ENCODE data around the gene MEGF9.

Gene MEGF9

DNA sequence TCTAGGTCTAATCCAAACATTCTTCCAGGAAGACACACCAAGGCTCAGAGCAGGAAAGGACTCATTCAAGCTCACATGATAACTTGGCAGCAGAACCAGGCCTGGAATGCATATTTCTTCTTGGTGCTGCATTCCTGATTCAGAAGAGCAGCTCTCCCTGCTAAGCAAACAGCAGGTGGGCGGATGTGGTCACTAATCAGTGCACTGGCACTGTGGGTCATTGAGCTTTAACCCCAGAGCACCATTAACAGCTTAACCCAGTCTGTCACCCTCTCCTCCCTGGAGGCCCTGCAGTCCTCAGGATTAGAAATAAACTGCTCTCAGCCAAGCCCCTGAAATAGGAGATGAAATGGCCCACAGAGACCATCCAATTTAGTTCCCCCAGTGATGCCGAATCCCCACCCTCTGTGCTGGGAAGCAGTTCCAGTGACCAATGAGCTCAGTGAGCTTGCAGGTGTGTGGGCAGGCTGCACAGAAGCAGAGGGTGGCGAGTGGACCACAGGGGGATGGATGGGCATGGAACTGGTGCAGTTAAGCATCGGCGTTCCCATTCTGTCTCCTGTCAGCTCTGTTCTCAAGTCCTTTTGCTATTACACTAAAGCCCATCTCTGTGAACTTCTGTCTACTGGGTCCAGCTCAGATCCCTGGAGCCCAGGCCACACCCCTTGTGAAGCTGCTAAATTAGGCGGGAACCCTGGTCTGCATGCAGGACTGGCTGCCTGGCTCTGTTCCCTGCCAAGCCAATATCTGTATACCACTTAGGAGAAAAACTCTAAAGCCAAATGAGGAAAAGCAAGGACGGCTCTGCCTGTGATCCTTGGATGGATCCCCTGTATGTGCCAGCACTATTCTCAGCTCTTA is 16.6 kb upstream of the MEGF9 start:
- peaks cover 40% of the 10 kb centered on the region for H3K4me1 ChIP-seq (ENCODE audit: low read length)
- no peaks in the 10 kb centered on the region for H4K20me1 ChIP-seq (ENCODE audit: insufficient read depth, low read length)
- H3K9ac ChIP-seq (ENCODE audit: low read length) = no peak overlapping the region
- H3K4me3 ChIP-seq (ENCODE audit: low read length) = no peak overlapping the region
- H3K79me2 ChIP-seq (ENCODE audit: low read length) = no peaks in the 10 kb centered on the region
- H3K4me2 ChIP-seq (ENCODE audit: low read length) = no peak overlapping the region
- H3K27me3 ChIP-seq (ENCODE audit: low read depth, low read length) = no peaks in the 10 kb centered on the region
- no peak overlapping the region for H2AFZ ChIP-seq (ENCODE audit: low read depth, low read length)
- no peak overlapping the region for H3K27ac ChIP-seq (ENCODE audit: low read length)
- H3K9me3 ChIP-seq (ENCODE audit: insufficient read depth, low read length) = no peaks in the 10 kb centered on the region
- no peaks in the 10 kb centered on the region for H3K36me3 ChIP-seq (replicated peaks; ENCODE audit: low read depth, low read length)
- TF ChIP-seq, protein P1, sequence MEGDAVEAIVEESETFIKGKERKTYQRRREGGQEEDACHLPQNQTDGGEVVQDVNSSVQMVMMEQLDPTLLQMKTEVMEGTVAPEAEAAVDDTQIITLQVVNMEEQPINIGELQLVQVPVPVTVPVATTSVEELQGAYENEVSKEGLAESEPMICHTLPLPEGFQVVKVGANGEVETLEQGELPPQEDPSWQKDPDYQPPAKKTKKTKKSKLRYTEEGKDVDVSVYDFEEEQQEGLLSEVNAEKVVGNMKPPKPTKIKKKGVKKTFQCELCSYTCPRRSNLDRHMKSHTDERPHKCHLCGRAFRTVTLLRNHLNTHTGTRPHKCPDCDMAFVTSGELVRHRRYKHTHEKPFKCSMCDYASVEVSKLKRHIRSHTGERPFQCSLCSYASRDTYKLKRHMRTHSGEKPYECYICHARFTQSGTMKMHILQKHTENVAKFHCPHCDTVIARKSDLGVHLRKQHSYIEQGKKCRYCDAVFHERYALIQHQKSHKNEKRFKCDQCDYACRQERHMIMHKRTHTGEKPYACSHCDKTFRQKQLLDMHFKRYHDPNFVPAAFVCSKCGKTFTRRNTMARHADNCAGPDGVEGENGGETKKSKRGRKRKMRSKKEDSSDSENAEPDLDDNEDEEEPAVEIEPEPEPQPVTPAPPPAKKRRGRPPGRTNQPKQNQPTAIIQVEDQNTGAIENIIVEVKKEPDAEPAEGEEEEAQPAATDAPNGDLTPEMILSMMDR (IDR thresholded peaks at IDR 0.05; ENCODE audit: low read depth, low read length) = no peak
- no peak for TF ChIP-seq EZH2phosphoT487 (IDR thresholded peaks at IDR 0.05; ENCODE audit: low read depth)

DNA sequence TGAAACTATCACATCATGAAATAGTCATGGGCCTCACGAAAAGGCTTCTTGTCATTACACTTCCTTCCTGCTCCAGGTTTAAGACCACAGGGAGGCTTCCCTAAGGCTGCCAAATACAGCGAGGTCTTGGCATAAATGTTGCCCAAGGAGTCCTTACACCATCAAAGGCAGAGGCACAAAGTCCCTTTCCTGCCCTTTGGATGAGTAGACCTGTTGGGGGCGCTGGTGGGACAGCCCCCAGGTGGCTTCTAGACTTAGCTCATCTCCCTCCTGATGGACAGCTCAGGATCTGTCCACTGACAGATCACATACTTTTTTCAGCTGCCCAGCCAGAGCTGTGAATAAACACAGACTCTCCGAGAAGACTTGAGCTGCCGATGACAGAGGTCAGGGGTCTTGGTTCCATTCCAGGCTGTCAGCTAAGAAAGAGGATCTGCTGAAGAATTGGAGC is 15.5 kb upstream of the MEGF9 start:
- no peak for TF ChIP-seq EZH2phosphoT487 (IDR thresholded peaks at IDR 0.05; ENCODE audit: low read depth)
- TF ChIP-seq, protein P1 (IDR thresholded peaks at IDR 0.05; ENCODE audit: low read depth, low read length) = peak; percentile 46
- no peaks in the 10 kb centered on the region for H3K27me3 ChIP-seq (ENCODE audit: low read depth, low read length)
- peaks cover 30% of the 10 kb centered on the region for H3K4me1 ChIP-seq (ENCODE audit: low read length)
- no peak overlapping the region for H3K4me3 ChIP-seq (ENCODE audit: low read length)
- H3K79me2 ChIP-seq (ENCODE audit: low read length) = no peaks in the 10 kb centered on the region
- no peaks in the 10 kb centered on the region for H4K20me1 ChIP-seq (ENCODE audit: insufficient read depth, low read length)
- H3K27ac ChIP-seq (ENCODE audit: low read length) = no peak overlapping the region
- no peaks in the 10 kb centered on the region for H3K9me3 ChIP-seq (ENCODE audit: insufficient read depth, low read length)
- H3K36me3 ChIP-seq (replicated peaks; ENCODE audit: low read depth, low read length) = no peaks in the 10 kb centered on the region
- H2AFZ ChIP-seq (ENCODE audit: low read depth, low read length) = no peak overlapping the region
- no peak overlapping the region for H3K4me2 ChIP-seq (ENCODE audit: low read length)
- H3K9ac ChIP-seq (ENCODE audit: low read length) = no peak overlapping the region

DNA sequence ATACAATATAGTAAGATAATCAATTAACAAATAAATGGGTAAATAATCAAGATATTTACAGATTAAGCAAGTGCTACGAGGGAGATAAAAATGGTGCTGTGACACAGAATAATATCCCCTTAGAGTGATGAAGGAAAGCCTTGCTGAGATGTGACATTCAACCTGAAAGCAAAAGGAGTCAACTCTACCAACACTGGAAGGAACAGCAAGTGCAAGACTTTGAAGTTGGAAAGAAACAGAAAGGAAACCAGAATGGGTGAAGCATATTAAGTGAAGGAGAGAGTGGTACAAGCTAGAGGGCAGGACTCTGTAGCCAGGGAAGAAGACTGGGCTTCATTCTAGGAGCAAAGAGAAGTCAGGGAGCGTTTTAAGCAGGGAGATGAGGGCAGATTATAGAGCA is 12.2 kb upstream of the MEGF9 start:
- TF ChIP-seq, protein P1 (IDR thresholded peaks at IDR 0.05; ENCODE audit: low read depth, low read length) = no peak
- no peak for TF ChIP-seq EZH2phosphoT487 (IDR thresholded peaks at IDR 0.05; ENCODE audit: low read depth)
- Histone ChIP-seq H3K27ac (ENCODE audit: low read length) (no peak overlapping the region), H3K4me2 (ENCODE audit: low read length) (no peak overlapping the region), H3K27me3 (ENCODE audit: low read depth, low read length) (no peaks in the 10 kb centered on the region), H3K9ac (ENCODE audit: low read length) (no peak overlapping the region), H4K20me1 (ENCODE audit: insufficient read depth, low read length) (no peaks in the 10 kb centered on the region), H3K9me3 (ENCODE audit: insufficient read depth, low read length) (no peaks in the 10 kb centered on the region), H2AFZ (ENCODE audit: low read depth, low read length) (no peak overlapping the region), H3K79me2 (ENCODE audit: low read length) (no peaks in the 10 kb centered on the region), H3K36me3 (replicated peaks; ENCODE audit: low read depth, low read length) (no peaks in the 10 kb centered on the region), H3K4me1 (ENCODE audit: low read length) (peaks cover 21% of the 10 kb centered on the region), H3K4me3 (ENCODE audit: low read length) (no peak overlapping the region)

DNA sequence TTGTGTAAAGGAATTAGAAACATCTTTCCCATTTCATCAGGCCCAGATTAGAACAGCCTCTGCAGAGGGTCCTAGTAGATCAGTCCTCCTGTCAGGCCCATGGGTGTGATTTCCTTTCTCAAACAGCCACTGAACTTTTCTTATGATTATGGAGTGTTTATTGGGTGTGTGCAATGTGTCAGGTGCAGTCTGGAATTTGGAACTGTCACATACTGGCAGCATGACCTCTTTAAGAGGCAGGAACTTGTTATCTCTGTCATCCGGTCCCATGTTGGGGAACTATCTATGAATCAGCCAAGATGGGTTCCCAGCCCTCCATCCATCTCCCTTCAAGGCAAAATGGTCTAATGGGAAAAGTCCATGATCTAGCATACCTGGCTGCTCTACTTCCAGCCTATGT is 11.6 kb upstream of the MEGF9 start:
- H3K4me3 ChIP-seq (ENCODE audit: low read length) = no peak overlapping the region
- H3K4me2 ChIP-seq (ENCODE audit: low read length) = no peak overlapping the region
- no peaks in the 10 kb centered on the region for H3K79me2 ChIP-seq (ENCODE audit: low read length)
- H3K9me3 ChIP-seq (ENCODE audit: insufficient read depth, low read length) = no peaks in the 10 kb centered on the region
- no peaks in the 10 kb centered on the region for H3K36me3 ChIP-seq (replicated peaks; ENCODE audit: low read depth, low read length)
- no peak overlapping the region for H3K27ac ChIP-seq (ENCODE audit: low read length)
- no peak overlapping the region for H2AFZ ChIP-seq (ENCODE audit: low read depth, low read length)
- TF ChIP-seq, protein P1 (IDR thresholded peaks at IDR 0.05; ENCODE audit: low read depth, low read length) = no peak
- no peak for TF ChIP-seq EZH2phosphoT487 (IDR thresholded peaks at IDR 0.05; ENCODE audit: low read depth)
- peaks cover 15% of the 10 kb centered on the region for H3K4me1 ChIP-seq (ENCODE audit: low read length)
- no peaks in the 10 kb centered on the region for H3K27me3 ChIP-seq (ENCODE audit: low read depth, low read length)
- H4K20me1 ChIP-seq (ENCODE audit: insufficient read depth, low read length) = no peaks in the 10 kb centered on the region
- H3K9ac ChIP-seq (ENCODE audit: low read length) = no peak overlapping the region
